NCI-H748 (cell line): ENCODE measurements around the gene SDR39U1.

ENCODE experiments used
- DNase-seq: peaks from one replicate; lab custom pipeline; 2025; ENCODE audit not compliant: unreplicated experiment; lab: John Stamatoyannopoulos, UW

The SDR39U1 gene

GRCh38 chr14:24411443-24412389 lies 30.9 kb downstream of the SDR39U1 start:
- DNase-seq: peak; percentile 30

- no peak for DNase-seq
Measured at GRCh38 chr14:24409956-24410355, 32.6 kb downstream of the SDR39U1 start.

- no peak for DNase-seq
Measured at GRCh38 chr14:24409192-24409591, 33.4 kb downstream of the SDR39U1 start.

GRCh38 chr14:24408764-24409163 lies 33.8 kb downstream of the SDR39U1 start:
- DNase-seq: no peak

GRCh38 chr14:24407608-24408325 lies 34.8 kb downstream of the SDR39U1 start:
- DNase-seq: no peak

- no peak for DNase-seq
Measured at GRCh38 chr14:24406416-24406815, 36.2 kb downstream of the SDR39U1 start.

- DNase-seq: no peak
Measured at GRCh38 chr14:24404814-24405213, 37.8 kb downstream of the SDR39U1 start.

- no peak for DNase-seq
Measured at GRCh38 chr14:24403294-24403998, 39.1 kb downstream of the SDR39U1 start.

GRCh38 chr14:24401810-24402702 lies 40.5 kb downstream of the SDR39U1 start:
- no peak for DNase-seq

- no peak for DNase-seq
Measured at GRCh38 chr14:24399999-24400718, 42.4 kb downstream of the SDR39U1 start.

- no peak for DNase-seq
Measured at GRCh38 chr14:24399447-24399822, 43.1 kb downstream of the SDR39U1 start.

- DNase-seq: peak; percentile 45
Measured at GRCh38 chr14:24398653-24399446, 43.7 kb downstream of the SDR39U1 start, which contains the start of gene NYNRIN. NYNRIN (plus strand) TSS chr14:24399003; CDS start chr14:24399247, 244 bp downstream.

GRCh38 chr14:24398293-24398652 lies 44.3 kb downstream of the SDR39U1 start:
- DNase-seq: no peak

GRCh38 chr14:24397639-24398292 lies 44.8 kb downstream of the SDR39U1 start:
- DNase-seq: no peak

- DNase-seq: no peak
Measured at GRCh38 chr14:24395609-24396582, 46.7 kb downstream of the SDR39U1 start.

GRCh38 chr14:24394275-24394674 lies 48.3 kb downstream of the SDR39U1 start:
- no peak for DNase-seq
